COLO829 (cell line): ENCODE data around the gene MIR17HG.

Source experiments
- DNase-seq: peaks from one replicate; pipeline ENCODE4 v3.0.0; 2012; ENCODE audit warnings: low spot score

MIR17HG gene

DNA sequence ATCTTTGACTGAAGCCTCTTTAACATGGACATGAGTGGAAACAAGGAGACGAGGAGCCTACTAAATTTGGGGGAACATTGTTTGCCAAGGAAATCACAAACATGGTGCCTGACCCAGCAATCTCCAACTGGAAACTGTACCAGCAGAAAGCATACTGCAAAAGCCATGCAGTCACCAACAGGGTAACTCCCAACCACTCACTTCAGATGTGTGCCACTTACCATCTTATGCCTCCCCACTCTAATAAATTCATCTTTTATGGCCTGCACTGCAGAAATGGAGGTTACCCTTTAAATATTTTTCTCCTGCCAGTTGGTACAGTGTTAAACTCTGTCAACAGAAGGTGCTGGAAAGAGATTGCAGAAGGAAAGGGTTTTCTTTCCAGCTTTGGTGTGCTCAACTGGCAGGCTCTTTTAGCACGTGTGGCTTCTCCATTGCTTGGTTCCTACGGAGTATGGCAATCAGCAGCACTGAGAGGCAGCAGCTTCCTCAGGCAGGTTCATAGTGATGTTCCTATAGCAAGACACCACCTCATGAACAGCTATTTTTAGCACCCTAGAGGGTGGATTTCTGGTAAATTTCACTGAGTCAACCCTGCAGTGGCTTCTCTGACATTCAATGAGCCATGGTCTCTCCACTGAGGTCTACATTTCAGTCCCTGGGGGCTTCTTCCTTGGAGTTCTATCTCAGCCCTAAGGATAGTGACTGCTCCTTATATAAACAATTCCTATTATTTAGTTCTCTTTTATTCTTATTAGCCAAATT, 21.4 kb downstream of the MIR17HG start:
- no peak for DNase-seq

DNA sequence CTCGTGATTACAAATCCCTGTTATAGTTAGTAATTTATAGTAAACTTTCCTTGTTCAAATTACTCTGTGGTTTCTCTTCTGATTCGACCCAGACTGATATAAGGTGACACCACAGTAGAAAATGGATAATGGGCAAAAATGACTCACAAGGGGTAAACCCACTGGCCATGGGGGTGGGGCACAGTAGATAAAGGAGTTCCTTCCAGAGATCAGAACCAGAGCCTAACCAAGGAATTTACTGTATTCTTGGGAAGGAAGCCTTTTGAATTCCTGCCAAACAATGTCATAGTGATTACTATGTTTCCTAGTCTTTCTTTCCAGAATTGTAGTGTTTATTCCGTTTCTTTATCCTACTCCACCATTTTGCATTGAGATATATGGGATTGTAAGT, 21.9 kb downstream of the MIR17HG start:
- DNase-seq = peak; percentile 79

DNA sequence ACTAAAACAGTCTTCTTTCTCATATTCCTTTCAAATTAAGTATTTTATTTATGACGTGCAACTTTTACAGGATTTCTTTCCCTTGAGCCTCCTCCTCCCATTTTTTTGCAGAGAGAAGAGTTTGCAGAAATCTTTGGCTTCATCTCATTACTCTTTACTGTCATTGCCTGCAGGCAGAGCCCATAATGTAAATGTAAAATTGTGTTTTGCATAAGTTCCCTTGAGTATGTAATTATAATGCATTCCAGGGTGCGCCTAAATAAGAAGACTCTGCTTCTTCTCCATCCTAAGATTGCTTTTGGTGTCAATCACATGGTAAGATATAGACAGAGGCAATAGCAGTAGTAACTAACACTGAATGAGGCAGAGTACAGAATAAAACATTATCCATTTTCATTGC, 23.0 kb downstream of the MIR17HG start:
- DNase-seq = no peak

GRCh38 chr13:91372911-91373310, 25.4 kb downstream of the MIR17HG start:
- no peak for DNase-seq

GRCh38 chr13:91375116-91375729, 27.7 kb downstream of the MIR17HG start:
- DNase-seq = peak; percentile 37

DNA sequence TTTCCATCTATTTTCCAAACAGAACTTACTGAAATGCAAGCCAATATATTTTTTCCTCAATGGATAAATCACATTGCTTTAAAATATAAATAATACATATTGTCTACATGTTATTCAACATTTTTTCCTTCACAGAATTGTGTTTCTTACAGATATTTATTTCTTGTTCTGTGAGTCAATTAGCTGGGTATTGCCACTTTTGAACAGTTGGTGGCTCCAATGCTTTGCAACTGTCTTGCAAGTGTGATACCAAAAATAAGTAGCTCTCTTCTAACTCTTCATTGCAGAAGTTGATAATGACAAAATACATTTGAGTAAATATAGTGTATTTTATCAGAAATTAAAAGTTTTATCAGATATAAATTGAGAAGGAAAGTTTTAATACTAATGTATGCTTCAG, 33.9 kb downstream of the MIR17HG start:
- DNase-seq = no peak

GRCh38 chr13:91383836-91384235, 36.3 kb downstream of the MIR17HG start:
- no peak for DNase-seq

DNA sequence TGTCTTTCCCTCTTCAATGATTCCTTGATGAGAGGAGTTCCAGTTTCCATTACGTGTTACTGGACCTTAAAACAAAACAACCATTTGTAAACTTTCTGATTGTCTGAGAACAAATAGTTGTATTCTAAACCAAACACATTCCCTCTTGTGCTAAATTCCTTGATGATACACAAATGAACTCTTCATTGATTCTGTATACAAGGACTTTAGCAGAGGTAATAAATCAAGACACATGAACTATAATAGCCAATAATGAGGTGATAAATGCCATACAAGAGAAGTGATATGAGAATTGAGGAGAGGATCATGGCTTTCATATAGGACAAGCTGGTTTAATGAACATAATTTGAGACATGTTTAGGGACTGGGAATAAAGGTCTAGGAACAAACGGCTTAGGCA, 37.4 kb downstream of the MIR17HG start:
- DNase-seq = no peak

DNA sequence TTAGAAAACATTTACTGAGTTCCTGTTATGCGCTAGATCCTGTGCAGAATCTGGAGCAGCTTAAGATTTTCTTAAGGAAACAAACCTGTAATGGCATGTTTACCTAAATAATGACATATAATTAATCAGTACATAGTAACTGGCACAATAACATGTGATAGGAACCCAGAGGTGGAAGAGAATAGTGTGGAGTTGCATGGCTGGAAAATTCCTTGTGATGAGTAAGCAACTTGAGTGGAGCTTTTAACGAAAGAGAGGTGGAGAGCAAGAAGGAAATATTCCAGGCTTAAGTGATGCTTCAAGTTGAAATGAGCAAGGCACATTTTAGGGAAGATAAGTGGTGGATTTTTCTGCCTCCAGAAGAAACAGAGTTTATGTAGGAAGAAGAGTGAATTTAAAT, 41.7 kb downstream of the MIR17HG start:
- DNase-seq = no peak

GRCh38 chr13:91397595-91397994, 50.1 kb downstream of the MIR17HG start:
- DNase-seq = no peak

DNA sequence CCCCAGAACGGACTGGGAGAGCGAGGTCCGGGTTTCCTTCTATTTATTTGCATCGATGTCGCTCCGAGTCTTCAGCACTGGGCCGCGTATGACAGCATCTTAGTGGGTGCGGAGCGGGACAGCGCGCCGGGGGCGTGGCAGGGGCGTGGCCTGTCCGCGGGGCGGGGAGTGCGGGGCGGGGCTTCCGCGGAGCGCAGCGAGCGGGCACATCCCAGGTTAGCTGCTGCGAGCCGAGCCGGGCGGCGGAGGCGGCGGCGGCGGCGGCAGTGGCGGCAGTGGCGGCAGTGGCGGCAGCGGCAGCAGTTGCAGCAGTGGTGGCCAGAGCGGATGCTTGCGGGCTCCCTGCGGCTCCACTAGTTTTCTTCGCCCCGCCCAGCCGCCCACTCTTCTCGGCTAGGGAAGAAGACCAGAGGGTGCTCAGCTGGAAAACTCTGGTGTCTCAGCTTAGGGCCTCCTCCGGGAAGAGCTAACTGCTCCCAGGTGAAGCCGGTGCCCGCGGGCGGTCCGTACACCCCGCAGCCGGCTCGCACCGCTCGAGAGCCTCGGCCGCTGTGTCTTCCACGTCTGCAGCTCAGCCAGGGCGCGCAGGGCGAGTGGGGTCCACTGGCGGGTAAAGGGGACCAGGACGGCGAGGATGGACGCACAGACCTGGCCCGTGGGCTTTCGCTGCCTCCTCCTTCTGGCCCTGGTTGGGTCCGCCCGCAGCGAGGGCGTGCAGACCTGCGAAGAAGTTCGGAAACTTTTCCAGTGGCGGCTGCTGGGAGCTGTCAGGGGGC, 51.1 kb downstream of the MIR17HG start, which contains the start of gene GPC5:
GPC5 (plus strand) TSS at position 209 of the 776 bp plus-strand sequence.
- DNase-seq = peak; percentile 63

- DNase-seq = no peak
Observed at GRCh38 chr13:91399189-91400062, 51.9 kb downstream of the MIR17HG start.

DNA sequence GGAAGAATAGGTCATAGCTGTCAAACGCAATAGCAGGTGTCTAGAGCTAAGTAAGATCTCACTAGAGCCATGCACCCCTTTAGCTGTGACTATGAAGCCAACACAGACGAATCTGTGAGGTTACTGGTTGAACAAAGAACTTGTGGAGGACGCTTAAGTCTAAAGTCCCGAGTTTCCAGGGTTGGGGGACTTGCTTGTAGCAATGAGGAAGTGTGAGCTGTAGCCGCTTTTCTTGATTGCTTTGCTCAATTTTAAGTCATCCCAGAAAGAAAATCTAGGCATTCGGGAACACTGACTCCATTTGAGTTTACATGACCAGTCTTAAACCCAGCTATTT, 52.5 kb downstream of the MIR17HG start:
- DNase-seq = no peak

DNA sequence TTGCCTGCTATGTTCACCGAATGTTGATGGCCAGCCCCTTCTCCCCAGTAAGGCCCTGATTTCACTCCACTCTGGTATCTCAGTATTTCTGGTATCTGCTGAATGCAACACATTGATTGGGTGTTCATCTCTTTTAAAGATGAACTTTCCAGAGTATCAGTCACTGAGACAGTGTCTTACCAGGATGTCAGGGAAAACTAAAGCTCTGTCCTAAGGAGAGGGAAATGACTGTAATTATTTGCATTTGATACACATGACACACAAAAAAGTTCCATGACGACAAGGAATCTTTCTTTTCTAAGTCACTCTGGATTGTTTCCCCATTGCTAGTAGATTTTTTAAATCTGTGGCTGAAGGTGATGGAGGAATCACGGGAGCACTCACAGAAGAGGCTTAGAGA, 53.2 kb downstream of the MIR17HG start:
- no peak for DNase-seq

- DNase-seq = no peak
Observed at GRCh38 chr13:91401920-91402319, 54.4 kb downstream of the MIR17HG start.
